ENCODE measurements around the gene RDH13. TPM values are rescaled to one million over a fixed set of nuclear protein-coding genes. Genes with fewer than 3 reads are reported as not detected.
"Not testable (repeated sequence)": the region's sequence is repeated elsewhere in the genome, so short reads cannot be mapped to it uniquely, and the experiment has no call there.

The RDH13 gene
- total and polyA plus RNA-seq, 7 donors, result 6.9 to 41.0 (median 11.8) TPM

DNA sequence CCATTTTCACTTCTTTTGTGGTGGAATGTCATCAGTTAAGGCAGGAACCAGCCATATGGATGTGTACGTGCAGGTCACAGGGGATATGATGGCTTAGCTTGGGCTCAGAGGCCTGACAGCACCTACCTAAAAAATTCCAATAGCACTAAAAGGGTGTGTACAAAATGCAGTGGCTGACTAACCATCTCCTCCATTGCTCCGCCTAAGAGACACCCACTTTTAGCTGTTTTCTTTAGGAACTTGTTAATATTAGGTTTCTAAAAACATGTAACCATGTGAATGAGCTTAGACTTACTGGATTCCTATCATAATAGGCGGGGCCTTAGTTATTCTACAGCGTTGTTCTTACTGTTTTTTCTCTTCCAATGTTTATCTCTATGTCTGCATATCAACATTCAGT, 50.6 kb downstream of the RDH13 start:
- H3K27me3 ChIP-seq, result no peaks in the 10 kb centered on the region
- 67 to 80% methylated on average over 4 of the region's 4 CpGs for WGBS, 2 donors
- DNase-seq, result no peak
- H3K9me3 ChIP-seq, result no peaks in the 10 kb centered on the region
- no peak overlapping the region for H3K27ac ChIP-seq
- no peak overlapping the region for H3K4me3 ChIP-seq
- no peaks in the 10 kb centered on the region for H3K4me1 ChIP-seq
- H3K36me3 ChIP-seq, result no peaks in the 10 kb centered on the region
- intact Hi-C loops (cut with DNase I), result no loop called here
- TF ChIP-seq, protein P1, sequence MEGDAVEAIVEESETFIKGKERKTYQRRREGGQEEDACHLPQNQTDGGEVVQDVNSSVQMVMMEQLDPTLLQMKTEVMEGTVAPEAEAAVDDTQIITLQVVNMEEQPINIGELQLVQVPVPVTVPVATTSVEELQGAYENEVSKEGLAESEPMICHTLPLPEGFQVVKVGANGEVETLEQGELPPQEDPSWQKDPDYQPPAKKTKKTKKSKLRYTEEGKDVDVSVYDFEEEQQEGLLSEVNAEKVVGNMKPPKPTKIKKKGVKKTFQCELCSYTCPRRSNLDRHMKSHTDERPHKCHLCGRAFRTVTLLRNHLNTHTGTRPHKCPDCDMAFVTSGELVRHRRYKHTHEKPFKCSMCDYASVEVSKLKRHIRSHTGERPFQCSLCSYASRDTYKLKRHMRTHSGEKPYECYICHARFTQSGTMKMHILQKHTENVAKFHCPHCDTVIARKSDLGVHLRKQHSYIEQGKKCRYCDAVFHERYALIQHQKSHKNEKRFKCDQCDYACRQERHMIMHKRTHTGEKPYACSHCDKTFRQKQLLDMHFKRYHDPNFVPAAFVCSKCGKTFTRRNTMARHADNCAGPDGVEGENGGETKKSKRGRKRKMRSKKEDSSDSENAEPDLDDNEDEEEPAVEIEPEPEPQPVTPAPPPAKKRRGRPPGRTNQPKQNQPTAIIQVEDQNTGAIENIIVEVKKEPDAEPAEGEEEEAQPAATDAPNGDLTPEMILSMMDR (IDR thresholded peaks at IDR 0.05), result no peak
- TF ChIP-seq EP300 (IDR thresholded peaks at IDR 0.05) (no peak), POLR2A (IDR thresholded peaks at IDR 0.05) (no peak), POLR2AphosphoS5 (IDR thresholded peaks at IDR 0.05) (no peak)

DNA sequence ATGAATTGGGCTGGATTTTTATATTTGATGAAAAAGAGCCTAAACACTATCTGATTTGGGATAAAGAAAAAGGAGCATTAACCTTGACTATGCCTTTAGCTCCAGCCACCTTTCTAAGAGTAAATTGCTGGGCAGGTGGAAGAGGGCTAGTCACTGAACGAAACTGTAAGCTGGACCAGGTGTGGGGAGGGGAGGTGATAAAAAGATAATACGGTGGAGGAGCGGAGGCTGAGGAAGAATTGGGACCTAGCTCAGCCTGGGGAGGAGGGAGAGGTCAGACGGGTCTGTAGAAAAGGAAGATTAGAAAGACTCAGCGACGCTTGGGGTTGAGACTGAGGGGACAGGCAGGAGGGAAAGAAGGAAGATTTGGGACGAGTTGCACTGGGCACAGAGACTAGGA, 52.4 kb downstream of the RDH13 start:
- H3K27ac ChIP-seq; H3K9me3 ChIP-seq; intact Hi-C loops (cut with DNase I); H3K4me3 ChIP-seq; DNase-seq; H3K27me3 ChIP-seq; H3K36me3 ChIP-seq; H3K4me1 ChIP-seq: not testable (repeated sequence)
- WGBS, 2 donors, result 67 to 84% methylated on average over 7 of the region's 7 CpGs

DNA sequence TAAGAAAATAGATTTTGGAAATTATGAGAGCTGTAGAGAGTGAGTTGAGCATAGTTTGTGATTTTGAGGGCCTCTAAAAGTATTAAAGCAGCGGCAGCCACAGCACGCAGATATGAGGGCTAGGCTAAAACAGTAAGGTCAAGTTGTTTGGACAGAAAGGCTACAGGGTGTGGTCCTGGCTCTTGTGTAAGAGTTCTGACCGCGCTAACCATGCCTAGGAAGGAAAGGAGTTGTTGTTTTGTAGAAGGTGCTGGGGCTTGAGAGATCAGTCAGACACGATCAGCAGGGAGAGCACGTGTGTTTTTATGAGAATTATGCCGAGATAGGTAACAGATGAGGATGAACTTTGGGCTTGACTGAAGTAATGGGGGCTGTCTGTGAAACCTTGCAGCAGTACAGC, 54.2 kb downstream of the RDH13 start:
- H3K36me3 ChIP-seq; DNase-seq; H3K9me3 ChIP-seq; H3K4me1 ChIP-seq; H3K27ac ChIP-seq; H3K4me3 ChIP-seq; intact Hi-C loops (cut with DNase I); H3K27me3 ChIP-seq: not testable (repeated sequence)
- WGBS, 2 donors, result 71 to 77% methylated on average over 7 of the region's 7 CpGs

DNA sequence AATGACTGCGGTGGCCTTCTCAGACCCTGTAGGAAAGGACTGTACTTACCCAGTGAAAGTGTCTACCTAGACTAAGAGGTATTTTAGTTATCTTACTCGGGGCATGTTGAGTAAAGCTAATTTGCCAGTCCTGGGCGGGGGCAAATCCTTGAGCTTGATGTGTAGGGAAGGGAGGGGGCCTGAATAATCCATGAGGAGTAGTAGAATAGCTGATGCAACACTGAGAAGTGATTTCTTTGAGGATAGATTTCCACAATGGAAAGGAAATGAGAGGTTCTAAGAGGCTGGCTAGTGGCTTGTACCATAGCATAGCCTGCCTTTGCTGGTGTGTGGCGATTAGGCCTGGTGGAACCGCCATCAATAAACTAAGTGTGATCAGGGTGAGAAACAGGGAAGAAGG, 54.8 kb downstream of the RDH13 start:
- intact Hi-C loops (cut with DNase I); DNase-seq; H3K4me3 ChIP-seq; H3K27me3 ChIP-seq; H3K9me3 ChIP-seq; H3K4me1 ChIP-seq; H3K27ac ChIP-seq; H3K36me3 ChIP-seq: not testable (repeated sequence)
- 78 to 88% methylated on average over 5 of the region's 5 CpGs for WGBS, 2 donors

DNA sequence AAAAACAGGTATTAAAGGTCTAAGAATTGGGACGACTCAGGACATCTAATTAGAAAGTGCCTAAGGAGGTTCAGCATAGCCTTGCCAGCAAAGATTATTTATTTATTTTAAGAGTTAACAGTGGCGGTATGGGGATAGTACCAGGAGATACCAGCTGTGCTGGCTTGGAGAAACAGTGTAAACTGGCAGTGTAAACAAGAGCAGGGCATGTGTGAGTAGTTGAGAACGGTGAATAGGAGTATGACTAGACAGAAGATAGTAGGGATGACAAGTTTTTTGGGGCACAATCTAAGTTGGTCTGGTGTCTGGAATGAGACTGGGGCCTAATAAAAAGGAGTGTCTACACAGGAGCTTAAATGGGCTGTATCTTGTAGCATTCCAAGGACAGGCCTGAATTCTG, 55.4 kb downstream of the RDH13 start:
- H3K36me3 ChIP-seq; H3K27ac ChIP-seq; DNase-seq; H3K9me3 ChIP-seq; intact Hi-C loops (cut with DNase I); H3K4me1 ChIP-seq; H3K4me3 ChIP-seq; H3K27me3 ChIP-seq: not testable (repeated sequence)
- WGBS, 2 donors, result 62 to 72% methylated on average over 3 of the region's 3 CpGs

DNA sequence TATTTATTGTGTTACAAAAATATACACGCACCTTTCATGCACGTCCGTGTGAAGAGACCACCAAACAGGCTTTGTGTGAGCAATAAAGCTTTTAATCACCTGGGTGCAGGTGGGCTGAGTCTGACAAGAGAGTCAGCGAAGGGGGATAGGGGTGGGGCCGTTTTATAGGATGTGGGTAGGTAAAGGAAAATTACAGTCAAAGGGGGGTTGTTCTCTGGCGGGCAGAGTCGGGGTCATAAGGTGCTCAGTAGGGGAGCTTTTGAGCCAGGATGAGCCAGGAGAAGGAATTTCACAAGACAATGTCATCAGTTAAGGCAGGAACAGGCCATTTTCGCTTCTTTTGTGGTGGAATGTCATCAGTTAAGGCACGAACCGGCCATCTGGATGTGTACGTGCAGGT, 56.2 kb downstream of the RDH13 start:
- intact Hi-C loops (cut with DNase I); H3K27me3 ChIP-seq; H3K4me1 ChIP-seq; H3K27ac ChIP-seq; H3K9me3 ChIP-seq; H3K36me3 ChIP-seq; DNase-seq: not testable (repeated sequence)
- peak overlapping the region in 1 of 4 donors; percentile 40 for H3K4me3 ChIP-seq
- WGBS, 2 donors, result 74 to 77% methylated on average over 11 of the region's 11 CpGs

DNA sequence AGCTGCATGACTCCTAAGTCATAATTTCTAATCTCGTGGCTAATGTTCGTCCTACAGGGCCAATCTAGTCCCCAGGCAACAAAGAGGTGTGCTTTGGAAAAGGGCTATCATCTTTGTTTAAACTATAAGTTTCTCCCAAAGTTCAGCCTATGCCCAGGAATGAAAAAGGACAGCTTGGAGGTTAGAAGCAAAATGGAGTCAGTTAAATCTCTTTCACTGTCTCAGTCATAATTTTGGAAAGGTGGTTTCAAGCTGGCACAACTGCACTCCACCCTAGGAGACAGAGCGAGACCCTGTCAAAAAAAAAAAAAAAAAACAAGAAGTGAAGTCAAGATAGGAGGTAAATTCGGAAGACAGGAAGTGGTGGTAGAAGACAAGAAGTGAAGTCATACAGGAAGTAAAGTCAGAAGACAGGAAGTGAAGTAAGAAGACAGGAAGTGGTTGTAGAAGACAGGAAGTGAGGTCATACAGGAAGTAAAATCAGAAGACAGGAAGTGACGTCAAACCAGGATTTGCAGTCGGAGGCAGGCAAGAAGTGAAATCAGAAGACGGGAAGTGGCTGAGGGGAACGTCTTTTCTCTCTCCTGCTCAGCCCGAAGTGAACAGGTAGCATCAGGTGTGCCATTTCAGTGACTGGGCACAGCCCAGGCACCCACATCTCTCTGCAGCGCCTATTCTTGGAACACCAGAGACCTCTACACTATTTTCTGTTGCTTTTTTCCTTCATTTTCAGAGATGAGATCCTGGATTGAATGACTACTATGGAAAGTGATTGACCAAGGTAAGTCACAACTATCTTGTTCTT, 57.1 kb downstream of the RDH13 start:
- Histone ChIP-seq H3K9me3 (no peaks in the 10 kb centered on the region), H3K27me3 (peaks cover 0 to 7% (median 0%) of the 10 kb centered on the region in 3 donors), H3K4me1 (no peaks in the 10 kb centered on the region), H3K27ac (no peak overlapping the region), H3K4me3 (peak overlapping the region in 3 of 4 donors; percentile 26 to 40 (median 33)), H3K36me3 (no peaks in the 10 kb centered on the region)
- DNase-seq, result no peak
- intact Hi-C loops (cut with DNase I), result no loop called here
- WGBS, 2 donors, result 68 to 79% methylated on average over 10 of the region's 10 CpGs
- TF ChIP-seq, protein P1 (IDR thresholded peaks at IDR 0.05), result no peak
- TF ChIP-seq EP300 (IDR thresholded peaks at IDR 0.05), result no peak
- TF ChIP-seq POLR2A (IDR thresholded peaks at IDR 0.05), result no peak
- peak in 3 of 4 donors; percentile 34 to 53 (median 50) for TF ChIP-seq POLR2AphosphoS5 (IDR thresholded peaks at IDR 0.05)
